A673 (cell line): Measurements from ENCODE around the gene ATRNL1.

Experiments
- EZH2 ChIP-seq: fragments of 200-600 bp; sonication (generic); IDR thresholded peaks from 2 replicates; pipeline ENCODE4 v1.6.1; 2017; ENCODE audit warnings: borderline replicate concordance, low read depth, mild to moderate bottlenecking, mixed read lengths, antibody characterized with exemption, low read length; ENCODE audit not compliant: poor library complexity, severe bottlenecking
- TF ChIP-seq, protein P1 (sequence below): fragments of 300-800, 200-600 bp; sonication (generic); conservative IDR thresholded peaks from 2 replicates; pipeline ENCODE4 v1.5.1; 2017; ENCODE audit warnings: low read depth, mild to moderate bottlenecking, antibody characterized with exemption, low read length, moderate library complexity, mixed read lengths

DNA sequence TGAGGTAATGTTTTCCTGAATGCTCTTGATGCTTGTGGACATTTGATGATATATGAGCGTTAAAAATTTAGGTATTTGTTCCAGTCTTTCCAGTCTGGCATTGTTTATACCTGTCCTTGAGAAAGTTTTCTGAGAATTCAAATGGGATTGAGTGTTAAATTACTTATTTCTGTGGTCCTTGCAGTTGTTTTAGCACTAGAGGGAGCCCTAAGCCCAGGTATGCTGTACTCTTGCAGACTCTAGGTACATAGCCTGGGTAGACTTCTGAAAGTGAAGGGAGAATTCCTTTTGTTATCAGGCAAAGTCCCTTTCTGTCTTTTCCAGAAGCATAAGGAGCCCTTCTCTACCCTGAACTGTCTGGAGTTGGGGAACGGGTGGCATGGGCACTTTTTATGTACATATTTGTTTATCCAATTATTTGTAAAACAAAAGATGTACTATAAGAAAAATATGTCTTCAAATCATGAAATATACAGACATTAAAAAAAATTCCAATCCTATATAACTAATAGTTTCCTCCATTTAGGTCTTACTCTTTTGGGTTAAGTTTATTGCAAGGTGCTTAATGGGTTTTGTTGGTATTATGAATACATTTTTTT lies 262.1 kb downstream of the ATRNL1 start:
- TF ChIP-seq, protein P1, sequence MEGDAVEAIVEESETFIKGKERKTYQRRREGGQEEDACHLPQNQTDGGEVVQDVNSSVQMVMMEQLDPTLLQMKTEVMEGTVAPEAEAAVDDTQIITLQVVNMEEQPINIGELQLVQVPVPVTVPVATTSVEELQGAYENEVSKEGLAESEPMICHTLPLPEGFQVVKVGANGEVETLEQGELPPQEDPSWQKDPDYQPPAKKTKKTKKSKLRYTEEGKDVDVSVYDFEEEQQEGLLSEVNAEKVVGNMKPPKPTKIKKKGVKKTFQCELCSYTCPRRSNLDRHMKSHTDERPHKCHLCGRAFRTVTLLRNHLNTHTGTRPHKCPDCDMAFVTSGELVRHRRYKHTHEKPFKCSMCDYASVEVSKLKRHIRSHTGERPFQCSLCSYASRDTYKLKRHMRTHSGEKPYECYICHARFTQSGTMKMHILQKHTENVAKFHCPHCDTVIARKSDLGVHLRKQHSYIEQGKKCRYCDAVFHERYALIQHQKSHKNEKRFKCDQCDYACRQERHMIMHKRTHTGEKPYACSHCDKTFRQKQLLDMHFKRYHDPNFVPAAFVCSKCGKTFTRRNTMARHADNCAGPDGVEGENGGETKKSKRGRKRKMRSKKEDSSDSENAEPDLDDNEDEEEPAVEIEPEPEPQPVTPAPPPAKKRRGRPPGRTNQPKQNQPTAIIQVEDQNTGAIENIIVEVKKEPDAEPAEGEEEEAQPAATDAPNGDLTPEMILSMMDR: peak; percentile 74
- TF ChIP-seq EZH2: no peak
